T-helper 1 cell treated with Interleukin-12 subunit alpha and Interleukin-12 subunit beta and Interleukin-4 antibody, amounts not matched to agents 30 μg/mL and 1 μg/mL, for 36 hours (primary cell): Measurements from ENCODE around the gene NEDD4L.

Experiments used
- H3K27ac Mint-ChIP-seq: one replicate; pipeline ENCODE4 v1.8.0; 2021; ENCODE audit warnings: mild to moderate bottlenecking, mixed read lengths
- H3K27me3 Mint-ChIP-seq: one replicate; pipeline ENCODE4 v1.8.0; 2021; ENCODE audit warnings: low read depth, mixed read lengths
- H3K36me3 Mint-ChIP-seq: one replicate; pipeline ENCODE4 v1.8.0; 2021; ENCODE audit warnings: low read depth, mixed read lengths
- H3K4me1 Mint-ChIP-seq: one replicate; pipeline ENCODE4 v1.8.0; 2021; ENCODE audit warnings: low read depth, mixed read lengths
- H3K4me3 Mint-ChIP-seq: one replicate; pipeline ENCODE4 v1.8.0; 2021; ENCODE audit warnings: mild to moderate bottlenecking, moderate library complexity, mixed read lengths
- H3K9me3 Mint-ChIP-seq: one replicate; pipeline ENCODE4 v1.8.0; 2021; ENCODE audit warnings: mixed read lengths

The NEDD4L gene

GRCh38 chr18:58337686-58338085, 293.7 kb downstream of the NEDD4L start:
- H3K36me3 Mint-ChIP-seq: no peaks in the 10 kb centered on the region
- peaks cover 4% of the 10 kb centered on the region for H3K27me3 Mint-ChIP-seq
- H3K9me3 Mint-ChIP-seq: no peaks in the 10 kb centered on the region
- no peaks in the 10 kb centered on the region for H3K4me1 Mint-ChIP-seq
- H3K4me3 Mint-ChIP-seq: no peak overlapping the region
- no peak overlapping the region for H3K27ac Mint-ChIP-seq

- H3K27ac Mint-ChIP-seq: no peak overlapping the region
- H3K27me3 Mint-ChIP-seq: peaks cover 4% of the 10 kb centered on the region
- no peaks in the 10 kb centered on the region for H3K36me3 Mint-ChIP-seq
- no peaks in the 10 kb centered on the region for H3K4me1 Mint-ChIP-seq
- H3K4me3 Mint-ChIP-seq: no peak overlapping the region
- H3K9me3 Mint-ChIP-seq: no peaks in the 10 kb centered on the region
Measured at GRCh38 chr18:58338141-58338540, 294.1 kb downstream of the NEDD4L start.

GRCh38 chr18:58338961-58339592, 295.1 kb downstream of the NEDD4L start:
- peaks cover 8% of the 10 kb centered on the region for H3K27me3 Mint-ChIP-seq
- H3K4me1 Mint-ChIP-seq: no peaks in the 10 kb centered on the region
- H3K4me3 Mint-ChIP-seq: no peak overlapping the region
- H3K27ac Mint-ChIP-seq: no peak overlapping the region
- no peaks in the 10 kb centered on the region for H3K9me3 Mint-ChIP-seq
- no peaks in the 10 kb centered on the region for H3K36me3 Mint-ChIP-seq

DNA sequence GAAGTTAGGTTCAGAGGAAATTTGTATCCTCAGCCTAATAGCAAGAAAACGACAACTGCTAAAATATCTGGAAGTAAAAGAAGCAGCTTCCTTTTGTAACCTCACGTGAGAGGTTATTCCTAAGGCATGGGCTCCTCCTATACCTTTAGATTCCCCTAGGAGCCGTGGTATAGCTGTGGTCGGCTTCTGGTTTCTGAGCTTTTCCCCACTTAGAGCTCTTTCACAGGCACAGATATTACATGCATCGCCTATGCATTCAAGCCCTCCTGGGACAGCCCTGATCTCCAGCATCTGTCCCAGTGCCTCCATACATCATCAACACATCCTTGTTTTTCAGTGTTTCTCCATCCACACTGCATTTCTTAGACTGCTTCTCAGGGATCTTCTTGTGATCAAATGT, 295.9 kb downstream of the NEDD4L start:
- Mint-ChIP-seq H3K9me3 (no peaks in the 10 kb centered on the region), H3K4me3 (no peak overlapping the region), H3K27me3 (peaks cover 4% of the 10 kb centered on the region), H3K36me3 (no peaks in the 10 kb centered on the region), H3K4me1 (no peaks in the 10 kb centered on the region), H3K27ac (no peak overlapping the region)

- no peak overlapping the region for H3K27ac Mint-ChIP-seq
- H3K4me3 Mint-ChIP-seq: no peak overlapping the region
Measured at GRCh38 chr18:58341916-58342315, 297.9 kb downstream of the NEDD4L start.

DNA sequence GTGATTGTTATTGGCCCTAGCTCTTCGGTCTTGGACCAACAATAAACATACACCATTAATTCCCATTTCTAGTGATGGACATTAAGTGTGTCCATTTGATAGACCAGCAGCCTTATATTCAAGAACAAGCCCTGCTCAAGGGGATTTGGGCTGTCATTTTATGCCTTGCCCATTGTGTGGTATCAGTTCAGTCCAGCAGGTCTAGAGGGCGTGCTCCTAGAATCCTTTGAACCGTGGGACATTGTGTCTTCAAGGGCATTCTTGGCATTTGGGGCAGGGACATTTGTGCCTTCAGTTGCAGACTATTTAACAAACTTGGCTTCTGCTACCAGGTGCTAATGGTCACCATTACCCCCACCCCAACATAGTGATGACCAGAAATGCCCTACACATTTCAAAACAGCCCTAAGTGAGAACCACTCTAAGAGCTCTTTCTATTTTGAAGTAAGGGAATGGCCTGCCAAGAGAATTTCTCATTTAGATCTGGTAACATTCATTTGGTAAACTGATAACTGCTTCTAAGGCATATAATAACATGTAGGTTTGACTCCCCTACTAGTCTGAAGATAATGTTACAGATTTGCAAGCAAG, 300.1 kb downstream of the NEDD4L start:
- no peak overlapping the region for H3K4me3 Mint-ChIP-seq
- H3K36me3 Mint-ChIP-seq: no peaks in the 10 kb centered on the region
- H3K9me3 Mint-ChIP-seq: no peaks in the 10 kb centered on the region
- H3K27me3 Mint-ChIP-seq: peaks cover 4% of the 10 kb centered on the region
- H3K4me1 Mint-ChIP-seq: no peaks in the 10 kb centered on the region
- H3K27ac Mint-ChIP-seq: no peak overlapping the region

More at GRCh38 chr18:58341916-58342315, 297.9 kb downstream of the NEDD4L start:
- no peaks in the 10 kb centered on the region for H3K36me3 Mint-ChIP-seq
- H3K27me3 Mint-ChIP-seq: peaks cover 4% of the 10 kb centered on the region
- H3K9me3 Mint-ChIP-seq: no peaks in the 10 kb centered on the region
- H3K4me1 Mint-ChIP-seq: no peaks in the 10 kb centered on the region

- no peak overlapping the region for H3K4me3 Mint-ChIP-seq
- H3K36me3 Mint-ChIP-seq: no peaks in the 10 kb centered on the region
- no peak overlapping the region for H3K27ac Mint-ChIP-seq
- H3K27me3 Mint-ChIP-seq: peaks cover 4% of the 10 kb centered on the region
- H3K9me3 Mint-ChIP-seq: no peaks in the 10 kb centered on the region
- H3K4me1 Mint-ChIP-seq: no peaks in the 10 kb centered on the region
Measured at GRCh38 chr18:58344861-58345463, 300.9 kb downstream of the NEDD4L start.

- Mint-ChIP-seq H3K9me3 (no peaks in the 10 kb centered on the region), H3K4me3 (no peak overlapping the region), H3K4me1 (no peaks in the 10 kb centered on the region), H3K36me3 (no peaks in the 10 kb centered on the region), H3K27ac (no peak overlapping the region), H3K27me3 (peaks cover 4% of the 10 kb centered on the region)
Measured at GRCh38 chr18:58345875-58346274, 301.8 kb downstream of the NEDD4L start.

- H3K36me3 Mint-ChIP-seq: no peaks in the 10 kb centered on the region
- no peaks in the 10 kb centered on the region for H3K4me1 Mint-ChIP-seq
- no peak overlapping the region for H3K27ac Mint-ChIP-seq
- H3K9me3 Mint-ChIP-seq: no peaks in the 10 kb centered on the region
- peaks cover 4% of the 10 kb centered on the region for H3K27me3 Mint-ChIP-seq
- H3K4me3 Mint-ChIP-seq: no peak overlapping the region
Measured at GRCh38 chr18:58347135-58347534, 303.1 kb downstream of the NEDD4L start.

GRCh38 chr18:58348517-58348916, 304.5 kb downstream of the NEDD4L start:
- no peaks in the 10 kb centered on the region for H3K9me3 Mint-ChIP-seq

GRCh38 chr18:58348951-58349350, 304.9 kb downstream of the NEDD4L start:
- Mint-ChIP-seq H3K4me3 (no peak overlapping the region), H3K9me3 (no peaks in the 10 kb centered on the region), H3K36me3 (no peaks in the 10 kb centered on the region), H3K4me1 (no peaks in the 10 kb centered on the region), H3K27me3 (peaks cover 1% of the 10 kb centered on the region), H3K27ac (no peak overlapping the region)

More at GRCh38 chr18:58348517-58348916, 304.5 kb downstream of the NEDD4L start:
- Mint-ChIP-seq H3K27me3 (peaks cover 4% of the 10 kb centered on the region), H3K4me1 (no peaks in the 10 kb centered on the region), H3K4me3 (no peak overlapping the region), H3K27ac (no peak overlapping the region), H3K36me3 (no peaks in the 10 kb centered on the region)

- no peak overlapping the region for H3K27ac Mint-ChIP-seq
- no peak overlapping the region for H3K4me3 Mint-ChIP-seq
- H3K4me1 Mint-ChIP-seq: no peaks in the 10 kb centered on the region
- H3K36me3 Mint-ChIP-seq: no peaks in the 10 kb centered on the region
- no peaks in the 10 kb centered on the region for H3K9me3 Mint-ChIP-seq
- no peaks in the 10 kb centered on the region for H3K27me3 Mint-ChIP-seq
Measured at GRCh38 chr18:58349650-58350049, 305.6 kb downstream of the NEDD4L start.

GRCh38 chr18:58350526-58350925, 306.5 kb downstream of the NEDD4L start:
- Mint-ChIP-seq H3K27me3 (no peaks in the 10 kb centered on the region), H3K4me1 (no peaks in the 10 kb centered on the region), H3K4me3 (no peak overlapping the region), H3K36me3 (no peaks in the 10 kb centered on the region), H3K9me3 (no peaks in the 10 kb centered on the region), H3K27ac (no peak overlapping the region)

- H3K36me3 Mint-ChIP-seq: no peaks in the 10 kb centered on the region
- H3K27ac Mint-ChIP-seq: no peak overlapping the region
- no peaks in the 10 kb centered on the region for H3K27me3 Mint-ChIP-seq
- no peaks in the 10 kb centered on the region for H3K9me3 Mint-ChIP-seq
- no peak overlapping the region for H3K4me3 Mint-ChIP-seq
- H3K4me1 Mint-ChIP-seq: no peaks in the 10 kb centered on the region
Measured at GRCh38 chr18:58351776-58352175, 307.8 kb downstream of the NEDD4L start.

- H3K36me3 Mint-ChIP-seq: no peaks in the 10 kb centered on the region
- H3K9me3 Mint-ChIP-seq: no peaks in the 10 kb centered on the region
- no peak overlapping the region for H3K4me3 Mint-ChIP-seq
- no peaks in the 10 kb centered on the region for H3K27me3 Mint-ChIP-seq
- H3K27ac Mint-ChIP-seq: no peak overlapping the region
- H3K4me1 Mint-ChIP-seq: no peaks in the 10 kb centered on the region
Measured at GRCh38 chr18:58353581-58353980, 309.6 kb downstream of the NEDD4L start.
